Measurements from ENCODE around the gene ALX4.

The ALX4 gene

DNA sequence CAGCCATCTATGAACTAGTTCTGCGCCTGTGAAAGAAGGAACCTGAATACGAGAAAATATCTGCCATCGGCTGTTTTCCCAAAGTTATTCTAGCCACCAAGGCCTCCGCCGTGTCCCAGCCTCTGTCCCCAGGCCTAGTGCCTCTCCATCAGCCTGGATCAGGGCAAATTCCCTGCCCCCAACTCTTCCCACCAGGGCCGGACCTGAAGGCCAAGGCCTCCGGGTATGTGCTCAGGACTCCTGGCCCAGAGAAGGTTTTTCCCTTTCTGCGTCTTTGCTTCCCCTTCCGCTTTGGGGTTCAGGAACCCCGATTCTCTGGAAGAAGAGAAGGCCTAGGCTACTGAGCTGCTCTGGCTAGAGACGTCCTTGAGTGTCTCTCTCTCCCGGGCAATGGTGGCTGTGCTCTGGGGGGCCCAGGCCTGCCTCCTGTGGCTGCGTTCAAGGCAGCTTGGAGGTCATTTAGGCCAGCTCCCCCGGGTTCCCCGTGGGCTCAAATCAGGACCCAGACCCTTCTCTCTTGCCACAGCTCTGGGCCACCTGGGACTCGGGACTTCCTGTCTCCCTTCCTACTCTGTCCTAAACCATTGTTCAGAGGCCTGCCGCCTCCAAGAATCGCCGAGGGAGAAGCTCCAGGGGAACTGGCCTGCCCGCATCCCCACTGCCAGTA, 1.6 kb downstream of the ALX4 start:
- 43% methylated on average over 20 of the region's 20 CpGs for WGBS
- Histone ChIP-seq H3K18ac (ENCODE audit: low read depth in 1 of 2, low read length in 2 of 2) (no peak overlapping the region), H2BK120ac (ENCODE audit: low read depth, low read length) (no peak overlapping the region), H3K27me3 (ENCODE audit: control insufficient read depth in 1 of 2, insufficient read depth in 1 of 2, low read length in 2 of 2) (peaks cover 95 to 100% of the 10 kb centered on the region in 2 experiments), H2AK5ac (ENCODE audit: low read length, severe bottlenecking) (no peak overlapping the region), H3K4me1 (ENCODE audit: control insufficient read depth, insufficient read depth, low read depth, low read length) (peaks cover 23% of the 10 kb centered on the region), H2BK15ac (ENCODE audit: low read depth, poor library complexity, severe bottlenecking) (no peak overlapping the region), H3K23ac (ENCODE audit: low read length in 2 of 2) (no peak overlapping the region), H4K91ac (ENCODE audit: low read length) (no peak overlapping the region), H4K8ac (ENCODE audit: low read length) (no peak overlapping the region), H3K79me1 (replicated peaks; ENCODE audit: low read length, poor library complexity, severe bottlenecking) (no peaks in the 10 kb centered on the region), H3K4me2 (ENCODE audit: low read length, poor library complexity, severe bottlenecking) (no peak overlapping the region), H3K14ac (ENCODE audit: low read length in 2 of 2) (no peak overlapping the region), H3K36me3 (ENCODE audit: control insufficient read depth in 1 of 2, insufficient read depth in 2 of 2, low read depth in 1 of 2, low read length in 2 of 2) (no peaks in the 10 kb centered on the region), H2BK12ac (ENCODE audit: low read length in 2 of 2) (no peak overlapping the region), H3K4ac (ENCODE audit: low read depth in 1 of 2, low read length in 2 of 2) (no peak overlapping the region), H3K9ac (ENCODE audit: low read length) (no peak overlapping the region), H3K4me3 (ENCODE audit: insufficient read depth in 1 of 2, low read depth in 1 of 2, low read length in 2 of 2) (no peak overlapping the region), H3K27ac (ENCODE audit: low read length, poor library complexity, severe bottlenecking) (no peak overlapping the region), H2AFZ (ENCODE audit: low read depth, low read length) (no peak overlapping the region), H2BK5ac (ENCODE audit: low read depth, low read length, poor library complexity, severe bottlenecking) (no peak overlapping the region), H3K9me3 (ENCODE audit: control insufficient read depth, low read length) (no peaks in the 10 kb centered on the region)
- DNase-seq = no peak

DNA sequence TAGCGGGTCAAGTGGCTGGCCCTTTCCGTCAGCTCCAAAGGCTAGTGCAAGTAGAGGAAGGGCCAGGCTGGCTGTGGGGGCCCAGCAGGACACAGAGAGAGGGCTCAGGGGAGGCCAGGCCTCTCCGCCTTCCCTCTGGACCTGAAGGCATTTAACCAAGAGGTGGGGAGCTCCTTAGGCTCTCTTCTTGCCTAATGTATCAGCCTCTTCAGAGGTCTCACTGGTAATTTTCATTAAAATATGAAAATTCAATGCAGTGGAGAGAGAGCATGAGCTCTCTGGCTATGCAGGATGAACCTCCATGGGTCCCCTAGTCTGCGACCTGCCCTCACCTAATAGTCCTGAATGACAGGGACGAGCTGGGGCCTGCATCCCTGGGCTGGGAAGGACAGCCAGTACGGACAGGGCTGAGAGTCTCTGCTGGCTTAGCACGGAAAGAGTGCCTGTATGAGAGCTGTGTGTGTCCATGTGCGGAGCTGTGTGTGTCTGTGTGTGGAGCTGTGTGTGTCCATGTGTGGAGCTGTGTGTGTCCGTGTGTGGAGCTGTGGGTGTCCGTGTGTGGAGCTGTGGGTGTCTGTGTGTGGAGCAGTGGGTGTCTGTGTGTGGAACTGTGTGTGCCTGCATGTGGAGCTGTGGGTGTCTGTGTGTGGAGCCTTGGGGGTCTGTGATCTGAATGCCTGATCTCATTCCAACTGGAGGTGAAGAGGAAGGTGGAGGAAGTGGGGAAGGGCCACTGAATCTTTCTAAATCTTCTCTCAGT, 2.4 kb downstream of the ALX4 start:
- whole genome bisulfite sequencing = 57% methylated on average over 9 of the region's 10 CpGs

DNA sequence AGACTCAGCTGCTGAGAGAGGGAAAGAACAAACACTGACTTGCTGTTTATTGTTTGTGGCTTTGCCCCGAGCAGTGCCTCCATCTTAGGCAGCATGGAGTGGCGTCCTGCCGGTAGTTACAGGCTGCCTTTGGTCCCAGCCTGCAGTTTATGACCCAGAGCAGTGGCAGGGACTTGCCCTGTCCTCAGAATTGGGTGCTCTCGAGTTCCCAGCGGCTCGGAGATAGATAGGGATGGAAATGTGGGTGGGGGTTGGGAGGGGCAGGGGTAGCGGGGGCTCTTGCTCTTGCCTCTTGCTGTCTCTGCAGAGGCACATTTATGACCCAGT, 3.1 kb downstream of the ALX4 start:
- no peak overlapping the region for H3K27ac ChIP-seq (ENCODE audit: low read length, poor library complexity, severe bottlenecking)
- H3K4me1 ChIP-seq (ENCODE audit: control insufficient read depth, insufficient read depth, low read depth, low read length) = peaks cover 25% of the 10 kb centered on the region
- no peak overlapping the region for H2BK5ac ChIP-seq (ENCODE audit: low read depth, low read length, poor library complexity, severe bottlenecking)
- H3K14ac ChIP-seq (ENCODE audit: low read length in 2 of 2) = no peak overlapping the region
- no peak overlapping the region for H3K9ac ChIP-seq (ENCODE audit: low read length)
- DNase-seq = no peak
- no peak overlapping the region for H4K91ac ChIP-seq (ENCODE audit: low read length)
- no peak overlapping the region for H3K4ac ChIP-seq (ENCODE audit: low read depth in 1 of 2, low read length in 2 of 2)
- no peak overlapping the region for H3K4me2 ChIP-seq (ENCODE audit: low read length, poor library complexity, severe bottlenecking)
- H3K18ac ChIP-seq (ENCODE audit: low read depth in 1 of 2, low read length in 2 of 2) = no peak overlapping the region
- H3K79me1 ChIP-seq (replicated peaks; ENCODE audit: low read length, poor library complexity, severe bottlenecking) = no peaks in the 10 kb centered on the region
- no peak overlapping the region for H4K8ac ChIP-seq (ENCODE audit: low read length)
- H3K36me3 ChIP-seq (ENCODE audit: control insufficient read depth in 1 of 2, insufficient read depth in 2 of 2, low read depth in 1 of 2, low read length in 2 of 2) = no peaks in the 10 kb centered on the region
- H2BK12ac ChIP-seq (ENCODE audit: low read length in 2 of 2) = no peak overlapping the region
- no peak overlapping the region for H2BK120ac ChIP-seq (ENCODE audit: low read depth, low read length)
- 7% methylated on average over 7 of the region's 7 CpGs for WGBS
- no peak overlapping the region for H3K4me3 ChIP-seq (ENCODE audit: insufficient read depth in 1 of 2, low read depth in 1 of 2, low read length in 2 of 2)
- H3K9me3 ChIP-seq (ENCODE audit: control insufficient read depth, low read length) = no peaks in the 10 kb centered on the region
- H2BK15ac ChIP-seq (ENCODE audit: low read depth, poor library complexity, severe bottlenecking) = no peak overlapping the region
- no peak overlapping the region for H2AK5ac ChIP-seq (ENCODE audit: low read length, severe bottlenecking)
- peaks cover 96 to 100% of the 10 kb centered on the region in 2 experiments for H3K27me3 ChIP-seq (ENCODE audit: control insufficient read depth in 1 of 2, insufficient read depth in 1 of 2, low read length in 2 of 2)
- no peak overlapping the region for H3K23ac ChIP-seq (ENCODE audit: low read length in 2 of 2)
- H2AFZ ChIP-seq (ENCODE audit: low read depth, low read length) = no peak overlapping the region

More for the DNA sequence above, 2.4 kb downstream of the ALX4 start:
- no peak for DNase-seq
- Histone ChIP-seq H4K8ac (ENCODE audit: low read length) (no peak overlapping the region), H2BK120ac (ENCODE audit: low read depth, low read length) (no peak overlapping the region), H3K9me3 (ENCODE audit: control insufficient read depth, low read length) (no peaks in the 10 kb centered on the region), H3K23ac (ENCODE audit: low read length in 2 of 2) (no peak overlapping the region), H3K27ac (ENCODE audit: low read length, poor library complexity, severe bottlenecking) (no peak overlapping the region), H4K91ac (ENCODE audit: low read length) (no peak overlapping the region), H3K4me2 (ENCODE audit: low read length, poor library complexity, severe bottlenecking) (no peak overlapping the region), H2BK15ac (ENCODE audit: low read depth, poor library complexity, severe bottlenecking) (no peak overlapping the region), H3K36me3 (ENCODE audit: control insufficient read depth in 1 of 2, insufficient read depth in 2 of 2, low read depth in 1 of 2, low read length in 2 of 2) (no peaks in the 10 kb centered on the region), H2AFZ (ENCODE audit: low read depth, low read length) (no peak overlapping the region), H3K27me3 (ENCODE audit: control insufficient read depth in 1 of 2, insufficient read depth in 1 of 2, low read length in 2 of 2) (peaks cover 96 to 100% of the 10 kb centered on the region in 2 experiments), H3K14ac (ENCODE audit: low read length in 2 of 2) (no peak overlapping the region), H3K4me1 (ENCODE audit: control insufficient read depth, insufficient read depth, low read depth, low read length) (peaks cover 23% of the 10 kb centered on the region), H2AK5ac (ENCODE audit: low read length, severe bottlenecking) (no peak overlapping the region), H2BK12ac (ENCODE audit: low read length in 2 of 2) (no peak overlapping the region), H2BK5ac (ENCODE audit: low read depth, low read length, poor library complexity, severe bottlenecking) (no peak overlapping the region), H3K4ac (ENCODE audit: low read depth in 1 of 2, low read length in 2 of 2) (no peak overlapping the region), H3K4me3 (ENCODE audit: insufficient read depth in 1 of 2, low read depth in 1 of 2, low read length in 2 of 2) (no peak overlapping the region), H3K79me1 (replicated peaks; ENCODE audit: low read length, poor library complexity, severe bottlenecking) (no peaks in the 10 kb centered on the region), H3K18ac (ENCODE audit: low read depth in 1 of 2, low read length in 2 of 2) (no peak overlapping the region), H3K9ac (ENCODE audit: low read length) (no peak overlapping the region)

DNA sequence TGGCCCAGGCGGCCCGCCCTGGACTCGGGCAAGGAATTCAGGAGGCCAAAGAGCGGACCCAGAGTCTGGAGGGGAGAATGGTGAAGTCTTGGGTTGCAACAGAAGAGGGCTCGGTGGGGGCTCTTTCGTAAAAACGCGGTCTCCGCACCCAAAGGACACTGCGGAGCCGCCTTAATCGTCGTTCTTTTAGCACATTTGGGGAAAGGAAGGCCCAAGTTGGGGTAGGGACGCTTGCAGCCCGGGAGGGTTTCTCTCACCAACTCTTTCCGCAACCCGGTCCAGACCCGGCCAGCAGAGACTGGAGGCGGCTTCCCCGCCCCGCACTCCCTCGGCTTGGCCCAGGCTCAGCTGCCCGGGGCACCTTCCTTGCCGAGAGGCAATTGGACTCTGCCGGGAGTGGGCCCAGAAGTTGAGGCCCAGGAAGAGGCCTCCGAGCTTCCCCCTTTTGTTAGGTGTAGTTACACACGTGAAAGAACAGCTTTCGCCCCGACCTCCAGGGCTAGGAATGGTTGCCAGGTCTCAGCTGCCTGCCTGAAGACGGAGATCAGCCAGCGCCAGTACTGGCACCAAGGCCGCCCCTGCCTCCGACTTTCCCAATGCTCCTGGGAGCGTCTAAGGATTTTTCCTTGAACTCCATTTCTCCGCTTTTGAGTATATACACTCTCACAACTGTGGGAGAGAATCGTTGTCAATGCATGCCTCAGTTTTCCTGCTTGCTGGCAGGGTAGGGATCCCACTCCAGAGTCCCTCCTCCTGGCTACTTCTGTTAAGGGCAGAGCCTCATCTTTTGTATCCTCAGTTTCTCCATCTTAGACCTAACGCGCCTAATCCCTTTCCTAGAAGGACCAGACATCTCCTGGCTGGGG, 3.7 kb downstream of the ALX4 start:
- Histone ChIP-seq H3K4me2 (ENCODE audit: low read length, poor library complexity, severe bottlenecking) (peak overlapping the region; percentile 67), H4K91ac (ENCODE audit: low read length) (no peak overlapping the region), H2BK12ac (ENCODE audit: low read length in 2 of 2) (no peak overlapping the region), H3K23ac (ENCODE audit: low read length in 2 of 2) (no peak overlapping the region), H4K8ac (ENCODE audit: low read length) (no peak overlapping the region), H2AFZ (ENCODE audit: low read depth, low read length) (no peak overlapping the region), H3K9ac (ENCODE audit: low read length) (no peak overlapping the region), H3K4ac (ENCODE audit: low read depth in 1 of 2, low read length in 2 of 2) (no peak overlapping the region), H3K36me3 (ENCODE audit: control insufficient read depth in 1 of 2, insufficient read depth in 2 of 2, low read depth in 1 of 2, low read length in 2 of 2) (no peaks in the 10 kb centered on the region), H3K4me3 (ENCODE audit: insufficient read depth in 1 of 2, low read depth in 1 of 2, low read length in 2 of 2) (peak overlapping the region; percentile 51 to 76), H3K27ac (ENCODE audit: low read length, poor library complexity, severe bottlenecking) (no peak overlapping the region), H3K79me1 (replicated peaks; ENCODE audit: low read length, poor library complexity, severe bottlenecking) (no peaks in the 10 kb centered on the region), H3K18ac (ENCODE audit: low read depth in 1 of 2, low read length in 2 of 2) (no peak overlapping the region), H2BK5ac (ENCODE audit: low read depth, low read length, poor library complexity, severe bottlenecking) (no peak overlapping the region), H3K14ac (ENCODE audit: low read length in 2 of 2) (no peak overlapping the region), H2BK15ac (ENCODE audit: low read depth, poor library complexity, severe bottlenecking) (no peak overlapping the region), H3K4me1 (ENCODE audit: control insufficient read depth, insufficient read depth, low read depth, low read length) (peaks cover 28% of the 10 kb centered on the region), H3K9me3 (ENCODE audit: control insufficient read depth, low read length) (no peaks in the 10 kb centered on the region), H2AK5ac (ENCODE audit: low read length, severe bottlenecking) (no peak overlapping the region), H3K27me3 (ENCODE audit: control insufficient read depth in 1 of 2, insufficient read depth in 1 of 2, low read length in 2 of 2) (peaks cover 95 to 100% of the 10 kb centered on the region in 2 experiments), H2BK120ac (ENCODE audit: low read depth, low read length) (no peak overlapping the region)
- DNase-seq = no peak
- 9% methylated on average over 38 of the region's 38 CpGs for WGBS
